Astrocyte (in vitro differentiated cells and primary cell): ENCODE data around the gene ITGBL1. TPM values are rescaled to one million over a fixed set of nuclear protein-coding genes. Genes with fewer than 3 reads are reported as not detected.

Source experiments
- DNase-seq: peaks from one replicate; pipeline ENCODE4 v3.0.0-alpha.2; 2010; ENCODE audit warnings: low read depth
- FAIRE-seq: peaks from 2 replicates; lab custom pipeline; 2011; peaks lifted over from hg19 to GRCh38; lab: Jason Lieb, UNC
- H2AFZ ChIP-seq: 2 replicates; pipeline ENCODE4 v1.6.0; 2012; ENCODE audit warnings: low read depth, low read length, inconsistent platforms
- H3K27ac ChIP-seq: 2 replicates; pipeline ENCODE4 v1.5.1; 2011; ENCODE audit warnings: low read depth, low read length, inconsistent platforms
- H3K27me3 ChIP-seq: 2 replicates; pipeline ENCODE4 v1.6.0; 2011; ENCODE audit warnings: low read length, inconsistent platforms; ENCODE audit not compliant: insufficient read depth
- H3K36me3 ChIP-seq: 2 replicates; pipeline ENCODE4 v1.5.1; 2011; ENCODE audit warnings: low read length, inconsistent platforms; ENCODE audit not compliant: insufficient read depth
- H3K4me1 ChIP-seq: 2 replicates; pipeline ENCODE4 v1.5.1; 2011; ENCODE audit warnings: low read length, inconsistent platforms; ENCODE audit not compliant: insufficient read depth
- H3K4me2 ChIP-seq: 2 replicates; pipeline ENCODE4 v1.6.0; 2012; ENCODE audit warnings: low read length, inconsistent platforms
- H3K4me3 ChIP-seq: 2 replicates; pipeline ENCODE4 v1.5.1; 2011; ENCODE audit warnings: low read depth, mild to moderate bottlenecking, low read length, inconsistent platforms; ENCODE audit not compliant: insufficient read depth
- H3K79me2 ChIP-seq: 2 replicates; pipeline ENCODE4 v1.6.0; 2012; ENCODE audit warnings: mild to moderate bottlenecking, low read length, inconsistent platforms; ENCODE audit not compliant: insufficient read depth
- H3K9ac ChIP-seq: 2 replicates; pipeline ENCODE4 v1.6.0; 2012; ENCODE audit warnings: mild to moderate bottlenecking, low read length, inconsistent platforms
- H3K9me3 ChIP-seq: 2 replicates; pipeline ENCODE4 v1.5.1; 2012; ENCODE audit warnings: low read depth, mild to moderate bottlenecking, low read length, inconsistent platforms; ENCODE audit not compliant: insufficient read depth
- H4K20me1 ChIP-seq: 2 replicates; pipeline ENCODE4 v1.6.0; 2012; ENCODE audit warnings: low read length, inconsistent platforms; ENCODE audit not compliant: insufficient read depth
- H3K27ac Mint-ChIP-seq: one replicate; pipeline ENCODE4 v1.8.0; 2021; ENCODE audit warnings: mild to moderate bottlenecking, mixed read lengths; ENCODE audit not compliant: unreplicated experiment
- H3K27me3 Mint-ChIP-seq: one replicate; pipeline ENCODE4 v1.8.0; 2021; ENCODE audit warnings: low read depth, mixed read lengths; ENCODE audit not compliant: unreplicated experiment
- H3K36me3 Mint-ChIP-seq: one replicate; pipeline ENCODE4 v1.8.0; 2021; ENCODE audit warnings: low read depth, mixed read lengths; ENCODE audit not compliant: unreplicated experiment
- H3K4me1 Mint-ChIP-seq: one replicate; pipeline ENCODE4 v1.8.0; 2021; ENCODE audit warnings: low read depth, mixed read lengths; ENCODE audit not compliant: unreplicated experiment
- H3K4me3 Mint-ChIP-seq: one replicate; pipeline ENCODE4 v1.8.0; 2021; ENCODE audit warnings: mild to moderate bottlenecking, moderate library complexity, mixed read lengths; ENCODE audit not compliant: unreplicated experiment
- H3K9me3 Mint-ChIP-seq: one replicate; pipeline ENCODE4 v1.8.0; 2021; ENCODE audit warnings: mild to moderate bottlenecking, mixed read lengths; ENCODE audit not compliant: unreplicated experiment
- CTCF ChIP-seq: IDR thresholded peaks from 2 replicates; pipeline ENCODE4 v1.5.1; 2011; ENCODE audit warnings: low read depth, mild to moderate bottlenecking, inconsistent platforms, low read length, moderate library complexity; ENCODE audit not compliant: insufficient read depth
- EZH2 ChIP-seq: IDR thresholded peaks from 2 replicates; pipeline ENCODE4 v1.6.1; 2012; ENCODE audit warnings: mild to moderate bottlenecking, low read length, inconsistent platforms; ENCODE audit not compliant: insufficient read depth
- total RNA-seq: library from RNA; stranded (reverse); gene quantifications from 2 replicates; pipeline ENCODE4 v1.2.1, GENCODE V29; 2021

The ITGBL1 gene
- total RNA-seq, 1 donor from 2014 or later, result 0.14 TPM

- H3K79me2 ChIP-seq, result no peaks in the 10 kb centered on the region
- H3K4me1 Mint-ChIP-seq, result peaks cover 14% of the 10 kb centered on the region
- FAIRE-seq (peak; percentile 49), DNase-seq (no peak)
- H3K4me2 ChIP-seq, result peak overlapping the region; percentile 49
- TF ChIP-seq CTCF, result no peak
- TF ChIP-seq EZH2, result no peak
- no peak overlapping the region for H3K27ac ChIP-seq
- no peak overlapping the region for H3K9ac ChIP-seq
- no peaks in the 10 kb centered on the region for H3K36me3 Mint-ChIP-seq
- no peaks in the 10 kb centered on the region for H3K9me3 Mint-ChIP-seq
- H3K4me1 ChIP-seq, result no peaks in the 10 kb centered on the region
- no peaks in the 10 kb centered on the region for H3K36me3 ChIP-seq
- no peaks in the 10 kb centered on the region for H3K27me3 ChIP-seq
- H3K27ac Mint-ChIP-seq, result no peak overlapping the region
- no peak overlapping the region for H3K4me3 ChIP-seq
- H3K4me3 Mint-ChIP-seq, result no peak overlapping the region
- H3K27me3 Mint-ChIP-seq, result no peaks in the 10 kb centered on the region
- no peaks in the 10 kb centered on the region for H4K20me1 ChIP-seq
- peak overlapping the region; percentile 14 for H2AFZ ChIP-seq
- H3K9me3 ChIP-seq, result no peaks in the 10 kb centered on the region
Observed at GRCh38 chr13:101623470-101624209, 171.2 kb downstream of the ITGBL1 start.

- no peak for TF ChIP-seq CTCF
- no peak for TF ChIP-seq EZH2
- no peaks in the 10 kb centered on the region for H3K9me3 Mint-ChIP-seq
- no peaks in the 10 kb centered on the region for H4K20me1 ChIP-seq
- H3K4me3 ChIP-seq, result no peak overlapping the region
- peak overlapping the region; percentile 14 for H2AFZ ChIP-seq
- H3K4me2 ChIP-seq, result peak overlapping the region; percentile 49
- no peaks in the 10 kb centered on the region for H3K9me3 ChIP-seq
- no peak for DNase-seq
- no peak overlapping the region for H3K27ac ChIP-seq
- H3K27ac Mint-ChIP-seq, result no peak overlapping the region
- peaks cover 14% of the 10 kb centered on the region for H3K4me1 Mint-ChIP-seq
- H3K4me1 ChIP-seq, result no peaks in the 10 kb centered on the region
- no peaks in the 10 kb centered on the region for H3K36me3 ChIP-seq
- H3K27me3 Mint-ChIP-seq, result no peaks in the 10 kb centered on the region
- no peak for FAIRE-seq
- H3K9ac ChIP-seq, result no peak overlapping the region
- no peaks in the 10 kb centered on the region for H3K36me3 Mint-ChIP-seq
- no peaks in the 10 kb centered on the region for H3K27me3 ChIP-seq
- H3K79me2 ChIP-seq, result no peaks in the 10 kb centered on the region
- H3K4me3 Mint-ChIP-seq, result no peak overlapping the region
Observed at GRCh38 chr13:101624210-101624922, 171.9 kb downstream of the ITGBL1 start.
